Bronchial epithelial cell (primary cell): Measurements from ENCODE around the gene MINDY3. TPM values are rescaled to one million over a fixed set of nuclear protein-coding genes. Genes with fewer than 3 reads are reported as not detected.

Experiments
- DNase-seq: peaks from one replicate; pipeline ENCODE4 v3.0.0-alpha.2; 2010; ENCODE audit warnings: low read depth
- FAIRE-seq: peaks from 2 replicates; lab custom pipeline; 2011; peaks lifted over from hg19 to GRCh38; lab: Jason Lieb, UNC
- H3K27me3 ChIP-seq: 2 replicates; pipeline ENCODE4 v1.5.1; 2011; ENCODE audit warnings: low read length; ENCODE audit not compliant: control insufficient read depth, insufficient read depth
- H3K36me3 ChIP-seq: 2 replicates; pipeline ENCODE4 v1.5.1; 2011; ENCODE audit warnings: low read length; ENCODE audit not compliant: control insufficient read depth, insufficient read depth
- H3K4me3 ChIP-seq: 2 replicates; pipeline ENCODE4 v1.5.1; 2011; ENCODE audit warnings: mild to moderate bottlenecking, low read depth, low read length, control low read depth
- CTCF ChIP-seq: IDR thresholded peaks from 2 replicates; pipeline ENCODE4 v1.5.1; 2011; ENCODE audit warnings: mild to moderate bottlenecking, moderate library complexity, low read length, control low read depth, inconsistent platforms; ENCODE audit not compliant: insufficient read depth, severe bottlenecking
- total RNA-seq: library from RNA; depleted of rRNA; stranded (reverse); fragments of >200 nt; gene quantifications from 2 replicates; pipeline ENCODE4 v1.2.1, GENCODE V29; 2014

MINDY3 gene
- total RNA-seq, 1 donor from 2014 or later: 19.7 TPM

- no peaks in the 10 kb centered on the region for H3K27me3 ChIP-seq
- TF ChIP-seq CTCF: no peak
- FAIRE-seq: no peak
Measured at GRCh38 chr10:15871823-15872222, 11.5 kb upstream of the MINDY3 start.

GRCh38 chr10:15869935-15870334, 9.6 kb upstream of the MINDY3 start:
- no peak overlapping the region for H3K4me3 ChIP-seq
- FAIRE-seq (no peak), DNase-seq (no peak)
- no peaks in the 10 kb centered on the region for H3K36me3 ChIP-seq
- H3K27me3 ChIP-seq: no peaks in the 10 kb centered on the region
- no peak for TF ChIP-seq CTCF

More at GRCh38 chr10:15871823-15872222, 11.5 kb upstream of the MINDY3 start:
- no peaks in the 10 kb centered on the region for H3K36me3 ChIP-seq
- H3K4me3 ChIP-seq: no peak overlapping the region
- DNase-seq: no peak

- Histone ChIP-seq H3K27me3 (no peaks in the 10 kb centered on the region), H3K4me3 (no peak overlapping the region), H3K36me3 (no peaks in the 10 kb centered on the region)
- FAIRE-seq: no peak
- no peak for DNase-seq
- no peak for TF ChIP-seq CTCF
Measured at GRCh38 chr10:15868006-15868405, 7.7 kb upstream of the MINDY3 start.

- Histone ChIP-seq H3K36me3 (no peaks in the 10 kb centered on the region), H3K4me3 (no peak overlapping the region), H3K27me3 (no peaks in the 10 kb centered on the region)
- FAIRE-seq: no peak
- no peak for TF ChIP-seq CTCF
- no peak for DNase-seq
Measured at GRCh38 chr10:15865304-15865703, 5.0 kb upstream of the MINDY3 start.

- FAIRE-seq: no peak
- DNase-seq: peak; percentile 64
- no peaks in the 10 kb centered on the region for H3K36me3 ChIP-seq
- TF ChIP-seq CTCF: no peak
- H3K4me3 ChIP-seq: no peak overlapping the region
- no peaks in the 10 kb centered on the region for H3K27me3 ChIP-seq
Measured at GRCh38 chr10:15864419-15864818, 4.1 kb upstream of the MINDY3 start.

GRCh38 chr10:15863733-15864132, 3.4 kb upstream of the MINDY3 start:
- DNase-seq (peak; percentile 50), FAIRE-seq (no peak)
- TF ChIP-seq CTCF: no peak
- Histone ChIP-seq H3K36me3 (no peaks in the 10 kb centered on the region), H3K27me3 (no peaks in the 10 kb centered on the region), H3K4me3 (no peak overlapping the region)
